GM21825 (cell line): ENCODE measurements around the gene COBLL1.

ENCODE experiments used
- ATAC-seq: cut with Tn5 transposase; IDR thresholded peaks from one replicate; pipeline ENCODE4 v1.9.1; 2021; ENCODE audit warnings: mild to moderate bottlenecking, moderate library complexity; ENCODE audit not compliant: unreplicated experiment

COBLL1 gene

DNA sequence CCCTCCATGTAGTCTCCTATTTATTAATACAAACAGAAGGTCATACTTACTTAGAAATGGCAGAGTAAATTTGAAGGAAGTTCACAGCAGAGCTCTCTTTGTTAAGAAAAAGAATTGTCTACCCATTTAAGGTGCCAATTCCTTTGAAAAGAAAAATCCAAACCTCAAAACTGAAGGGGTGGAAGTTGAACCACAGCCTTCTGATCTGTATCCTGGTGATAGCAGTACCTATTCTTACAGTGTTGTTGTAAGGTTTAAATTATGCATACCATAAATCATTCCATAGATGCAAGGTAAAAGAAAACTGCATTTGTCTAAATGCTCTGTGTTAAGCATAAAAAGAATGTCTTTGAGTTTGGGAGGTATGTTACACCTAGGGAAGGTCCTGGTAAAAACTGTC lies 47.6 kb downstream of the COBLL1 start:
- ATAC-seq = no peak

DNA sequence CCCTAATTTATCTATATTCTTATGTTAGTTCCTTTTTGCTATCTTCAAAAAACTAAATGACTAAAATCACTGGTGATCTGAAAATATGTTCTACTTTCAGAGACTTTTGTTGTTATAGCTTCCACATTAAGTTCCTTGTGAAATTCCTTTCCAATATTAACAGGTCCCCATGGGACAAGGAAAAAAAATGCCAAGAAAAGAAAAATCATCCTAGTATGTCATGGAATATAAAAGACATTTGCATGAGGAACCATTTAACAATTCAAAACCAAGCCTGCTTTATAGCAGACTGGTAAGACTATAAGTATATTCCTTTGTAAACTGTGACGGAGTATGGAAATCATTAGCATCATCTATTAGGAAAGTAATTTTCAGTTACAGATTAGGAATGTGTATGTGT lies 48.1 kb downstream of the COBLL1 start:
- no peak for ATAC-seq

GRCh38 chr2:164792316-164793170 lies 49.1 kb downstream of the COBLL1 start:
- no peak for ATAC-seq

DNA sequence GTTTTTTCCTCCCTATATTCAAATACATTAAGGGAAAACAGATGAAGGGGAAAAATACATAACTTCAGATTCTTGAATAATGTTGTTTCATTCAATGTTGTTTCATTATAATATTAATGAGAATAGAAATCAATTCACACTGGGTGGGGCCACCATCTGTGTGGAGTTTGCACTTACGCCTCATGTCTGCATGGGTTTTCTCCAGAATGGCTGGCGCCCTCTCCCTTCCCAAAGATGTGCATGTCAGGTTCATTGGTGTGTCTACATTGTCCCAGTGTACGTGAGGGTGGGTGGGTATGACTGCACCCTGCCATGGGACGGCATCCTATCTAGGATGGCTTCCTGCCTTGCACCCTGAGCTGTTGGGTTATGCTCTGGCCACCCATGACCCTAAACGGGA lies 51.7 kb downstream of the COBLL1 start:
- no peak for ATAC-seq

GRCh38 chr2:164786787-164787186 lies 54.8 kb downstream of the COBLL1 start:
- no peak for ATAC-seq

- ATAC-seq = no peak
Observed at GRCh38 chr2:164785457-164785856, 56.2 kb downstream of the COBLL1 start.

GRCh38 chr2:164784376-164784775 lies 57.2 kb downstream of the COBLL1 start:
- no peak for ATAC-seq

DNA sequence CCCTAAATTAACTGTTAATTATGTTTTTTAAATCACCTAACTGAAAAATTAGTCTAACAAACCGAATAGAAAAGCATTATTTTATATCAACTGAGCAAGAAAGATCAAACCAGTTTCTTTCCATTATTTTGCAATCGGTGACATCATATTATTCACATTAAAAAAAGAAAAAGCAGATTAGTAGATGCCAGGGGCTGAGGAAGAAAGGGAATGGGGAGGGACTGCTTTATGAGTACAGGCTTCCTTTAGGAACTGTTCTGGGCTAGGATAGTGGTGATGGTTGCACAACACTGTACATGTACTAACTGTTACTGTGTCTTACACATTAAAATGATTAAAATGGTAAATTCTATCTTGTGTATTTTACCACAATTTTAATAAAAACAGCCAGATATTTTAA lies 59.3 kb downstream of the COBLL1 start:
- ATAC-seq = no peak

- no peak for ATAC-seq
Observed at GRCh38 chr2:164781394-164781793, 60.2 kb downstream of the COBLL1 start.

DNA sequence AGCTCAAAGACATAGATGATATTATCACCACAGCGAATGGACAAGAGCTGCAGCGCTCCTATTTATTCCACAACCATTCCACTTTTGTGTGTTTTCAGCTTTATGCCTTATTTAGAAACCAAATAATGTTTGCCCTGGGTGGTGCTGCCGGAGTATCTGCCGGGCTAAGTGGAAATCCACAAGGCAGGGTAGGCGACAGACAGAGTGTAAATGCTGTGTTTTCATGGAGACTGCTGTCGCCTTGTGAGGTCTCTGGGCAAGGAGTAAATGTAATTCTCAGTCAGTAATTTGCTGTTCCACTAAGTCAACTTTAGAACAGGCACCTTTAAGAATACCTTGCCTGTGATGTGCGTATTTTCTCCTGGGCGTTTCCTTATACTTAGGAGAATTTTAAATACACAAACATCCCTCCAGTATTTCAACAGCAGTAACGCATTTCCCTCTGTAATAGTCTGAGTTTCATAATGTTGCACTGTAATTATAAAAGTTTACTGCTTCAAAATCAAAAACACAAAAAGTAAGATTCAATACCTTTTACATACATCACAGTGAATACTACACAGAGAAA lies 60.9 kb downstream of the COBLL1 start:
- no peak for ATAC-seq

DNA sequence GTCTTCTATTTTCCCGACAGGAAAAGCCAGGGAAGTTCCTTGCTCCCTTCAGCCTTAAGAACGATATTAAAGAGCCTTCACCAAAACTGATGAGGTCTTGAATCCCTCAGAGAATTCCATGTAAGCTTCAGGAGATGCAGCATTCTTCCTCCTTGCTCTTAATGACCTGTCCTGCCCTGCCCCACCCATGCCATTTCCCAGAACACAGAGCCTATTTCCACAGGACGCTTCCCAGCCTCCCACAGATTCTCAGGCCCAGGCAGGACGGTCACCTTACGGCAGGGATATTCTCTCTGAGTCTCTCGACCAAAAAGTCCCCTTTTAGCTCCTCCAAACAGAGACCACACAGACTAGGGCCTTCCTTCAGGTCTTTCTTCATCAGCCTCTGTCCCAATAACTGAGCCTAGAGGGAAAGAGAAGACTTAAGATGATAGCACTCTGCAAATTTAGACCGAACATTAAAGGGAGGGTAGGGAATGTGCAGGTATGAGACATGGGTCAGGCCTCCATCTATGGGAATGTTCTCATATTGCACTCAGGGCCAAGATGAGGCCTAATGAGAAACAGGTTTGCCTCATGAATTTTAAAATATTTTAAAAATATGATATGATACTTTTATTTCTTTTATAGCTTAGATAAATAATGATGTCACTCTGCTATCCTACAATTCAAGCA lies 62.1 kb downstream of the COBLL1 start:
- ATAC-seq = no peak

GRCh38 chr2:164778723-164779122 lies 62.9 kb downstream of the COBLL1 start:
- ATAC-seq = no peak

- no peak for ATAC-seq
Observed at GRCh38 chr2:164777847-164778461, 63.7 kb downstream of the COBLL1 start.

DNA sequence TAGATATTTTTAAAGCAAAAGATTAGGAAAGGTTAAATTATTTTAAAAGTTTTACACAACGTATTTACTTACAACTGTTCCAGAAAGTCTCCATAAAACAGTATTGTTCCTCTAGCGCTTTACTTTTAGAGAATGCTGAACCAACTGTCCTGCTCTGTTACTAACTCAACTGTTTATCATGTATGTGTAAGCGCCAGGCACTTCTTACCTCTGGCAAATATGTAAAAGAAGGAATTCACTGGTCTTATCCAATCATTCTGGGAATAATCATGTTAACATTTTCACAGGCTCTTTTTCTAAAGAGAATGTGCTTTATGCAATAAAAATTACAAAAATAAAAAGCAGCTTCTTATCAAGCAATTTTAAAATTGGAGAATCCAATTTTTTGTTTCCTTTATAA lies 68.0 kb downstream of the COBLL1 start:
- ATAC-seq = no peak

DNA sequence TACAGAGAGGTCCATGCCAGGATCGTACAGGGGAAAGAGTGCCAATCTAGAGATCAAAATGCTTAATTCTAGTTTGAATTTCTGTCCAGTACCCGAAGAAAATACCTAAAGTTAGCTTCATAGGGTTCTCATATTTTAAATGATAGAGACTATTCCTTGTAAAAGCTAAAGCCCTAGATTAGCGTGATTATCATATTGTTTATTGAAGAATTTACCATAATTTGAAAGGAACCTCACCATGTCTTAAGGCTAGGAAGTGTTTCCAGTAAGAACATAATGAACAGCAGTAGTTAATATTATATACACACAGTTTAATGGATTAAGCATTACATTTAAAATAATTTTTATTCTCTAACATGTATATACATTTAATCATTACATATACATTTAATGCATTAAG lies 68.5 kb downstream of the COBLL1 start:
- no peak for ATAC-seq

GRCh38 chr2:164771897-164772296 lies 69.7 kb downstream of the COBLL1 start:
- ATAC-seq = no peak

DNA sequence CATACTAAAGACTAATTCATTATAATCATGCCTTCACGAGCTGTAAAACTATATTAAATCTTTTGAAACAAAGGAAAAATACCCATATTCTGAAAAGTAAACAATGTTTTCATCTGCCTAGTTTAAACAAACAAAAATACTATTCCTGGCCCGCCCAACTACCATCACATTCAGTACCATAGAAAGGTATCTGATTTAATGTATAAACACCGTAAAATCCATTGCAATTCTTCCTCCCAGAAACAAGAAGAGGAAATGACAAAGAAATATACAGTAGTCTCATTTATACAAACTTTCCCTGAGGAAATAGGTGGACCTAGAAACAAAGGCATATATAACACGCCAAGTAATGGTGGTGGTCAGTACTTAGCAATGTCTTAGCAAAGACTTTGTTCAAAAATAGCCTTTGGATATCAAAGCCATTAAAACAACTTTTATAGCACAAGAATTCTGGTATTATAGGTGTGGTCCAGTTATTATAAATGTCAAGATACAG lies 71.2 kb downstream of the COBLL1 start:
- no peak for ATAC-seq

- ATAC-seq = no peak
Observed at GRCh38 chr2:164766954-164767320, 74.7 kb downstream of the COBLL1 start.

DNA sequence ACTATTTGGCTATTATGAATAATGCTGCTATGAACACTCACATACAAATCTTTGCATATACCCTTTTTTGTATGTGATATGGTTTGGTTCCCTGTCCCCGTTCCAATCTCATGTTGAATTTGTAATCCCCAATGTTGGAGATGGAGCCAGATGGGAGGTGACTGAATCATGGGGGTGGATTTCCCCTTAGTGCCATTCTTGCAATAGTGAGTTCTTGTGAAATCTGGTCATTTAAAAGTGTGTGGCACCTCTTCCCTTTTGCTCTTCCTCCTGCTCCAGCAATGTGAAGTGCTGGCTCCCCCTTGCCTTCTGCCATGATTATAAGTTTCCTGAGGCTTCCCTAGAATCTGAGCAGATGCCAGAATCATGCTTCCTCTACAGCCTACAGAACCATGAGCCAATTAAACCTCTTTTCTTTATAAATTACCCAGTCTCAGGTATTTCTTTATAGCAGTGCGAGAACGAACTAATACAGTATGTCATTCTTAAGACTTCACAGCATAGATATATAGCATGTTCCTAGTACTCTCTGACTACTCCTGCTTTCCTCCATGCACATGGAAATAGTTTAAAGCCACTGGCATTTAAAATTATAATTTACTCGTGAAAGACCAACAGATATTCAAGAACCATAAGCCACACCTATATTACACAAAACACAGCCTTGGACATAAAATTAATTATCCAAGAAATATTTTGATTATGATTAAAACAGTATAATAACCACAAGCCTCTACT lies 75.2 kb downstream of the COBLL1 start:
- no peak for ATAC-seq

DNA sequence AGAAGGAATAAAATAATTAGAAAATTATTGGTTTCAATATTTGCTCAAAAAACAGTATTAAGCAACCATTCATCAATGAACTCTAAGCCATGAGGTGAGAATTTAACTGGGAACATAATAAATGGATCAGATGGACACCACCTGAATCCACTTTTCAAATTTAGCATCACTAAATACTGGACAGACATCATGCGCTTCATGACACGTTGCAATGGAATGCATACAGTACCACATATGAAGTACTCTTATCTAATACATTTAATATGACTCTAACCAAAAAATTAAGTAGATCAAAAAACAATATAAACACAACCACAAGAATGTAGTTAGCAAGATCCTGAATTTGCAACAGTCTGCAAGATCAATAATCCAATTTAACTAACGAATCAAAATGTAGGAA lies 76.6 kb downstream of the COBLL1 start:
- ATAC-seq = no peak

GRCh38 chr2:164764474-164764873 lies 77.1 kb downstream of the COBLL1 start:
- ATAC-seq = no peak
